ENCODE measurements around the gene HSPB2.

The HSPB2 gene

DNA sequence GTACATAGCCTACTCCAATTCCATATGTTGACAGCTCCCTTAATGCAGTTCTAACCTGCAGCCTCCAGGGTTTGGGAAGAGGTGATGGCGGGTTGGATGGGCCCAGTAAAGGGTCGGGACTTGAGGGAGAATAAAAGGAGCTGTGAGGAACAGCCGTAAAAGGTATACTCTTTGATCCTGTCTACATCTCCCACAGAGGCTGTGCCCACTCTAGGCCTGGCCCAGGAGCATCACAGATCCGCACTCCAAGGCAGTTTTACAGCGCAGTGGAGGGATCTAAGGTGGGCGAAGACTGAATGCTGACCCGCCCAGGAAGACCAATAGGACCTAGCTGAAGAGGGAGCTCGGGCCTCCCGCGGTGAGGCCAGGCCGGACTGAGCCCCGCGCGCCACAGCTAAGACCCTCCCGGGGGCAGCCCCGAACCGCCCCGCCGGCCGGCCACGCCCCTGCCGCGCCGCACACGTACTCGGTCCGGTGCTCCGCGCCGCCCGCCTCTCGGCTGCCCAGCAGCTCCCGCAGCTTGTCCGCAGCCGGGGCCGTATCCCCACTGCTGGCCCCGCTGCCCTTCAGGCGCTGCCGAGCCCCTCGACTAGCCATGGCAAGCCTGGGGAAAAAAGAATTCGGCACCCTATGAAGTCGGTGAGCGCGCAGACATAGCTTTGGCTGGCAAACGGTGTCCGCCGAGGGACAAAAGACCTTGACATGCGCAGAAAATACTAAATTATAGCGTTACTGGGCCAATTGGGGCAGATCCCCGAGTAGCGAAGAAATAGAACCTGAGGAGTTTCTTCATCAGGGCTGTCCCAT is 41.4 kb upstream of the HSPB2 start, which contains the start of gene ALG9:
Gene ALG9, minus strand, starts transcription at position 696 of the 807 bp plus-strand sequence. Its CDS starts 99 bp downstream, at position 597.
- no peak for TF ChIP-seq EZH2 (IDR thresholded peaks at IDR 0.05; ENCODE audit: borderline replicate concordance, low read depth, low read length, severe bottlenecking)
- TF ChIP-seq, protein P1, sequence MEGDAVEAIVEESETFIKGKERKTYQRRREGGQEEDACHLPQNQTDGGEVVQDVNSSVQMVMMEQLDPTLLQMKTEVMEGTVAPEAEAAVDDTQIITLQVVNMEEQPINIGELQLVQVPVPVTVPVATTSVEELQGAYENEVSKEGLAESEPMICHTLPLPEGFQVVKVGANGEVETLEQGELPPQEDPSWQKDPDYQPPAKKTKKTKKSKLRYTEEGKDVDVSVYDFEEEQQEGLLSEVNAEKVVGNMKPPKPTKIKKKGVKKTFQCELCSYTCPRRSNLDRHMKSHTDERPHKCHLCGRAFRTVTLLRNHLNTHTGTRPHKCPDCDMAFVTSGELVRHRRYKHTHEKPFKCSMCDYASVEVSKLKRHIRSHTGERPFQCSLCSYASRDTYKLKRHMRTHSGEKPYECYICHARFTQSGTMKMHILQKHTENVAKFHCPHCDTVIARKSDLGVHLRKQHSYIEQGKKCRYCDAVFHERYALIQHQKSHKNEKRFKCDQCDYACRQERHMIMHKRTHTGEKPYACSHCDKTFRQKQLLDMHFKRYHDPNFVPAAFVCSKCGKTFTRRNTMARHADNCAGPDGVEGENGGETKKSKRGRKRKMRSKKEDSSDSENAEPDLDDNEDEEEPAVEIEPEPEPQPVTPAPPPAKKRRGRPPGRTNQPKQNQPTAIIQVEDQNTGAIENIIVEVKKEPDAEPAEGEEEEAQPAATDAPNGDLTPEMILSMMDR (IDR thresholded peaks at IDR 0.05; ENCODE audit: borderline replicate concordance, extremely low read depth, low read length, poor library complexity, severe bottlenecking): peak; percentile 48
- H3K9ac ChIP-seq (ENCODE audit: low read depth, low read length): peak within 1 kb of the TSS; percentile 68
- H3K36me3 ChIP-seq (ENCODE audit: insufficient read depth, low read length): peaks cover 39% of the 10 kb centered on the region
- H3K4me2 ChIP-seq (ENCODE audit: insufficient read depth, low read length): peak within 1 kb of the TSS; percentile 93
- ATAC-seq (ENCODE audit: insufficient read depth, low read depth): peak; percentile 89
- H2AFZ ChIP-seq (ENCODE audit: low read depth, low read length): peak within 1 kb of the TSS; percentile 98
- H3K27me3 ChIP-seq (ENCODE audit: insufficient read depth, low read length, poor library complexity): no peaks in the 10 kb centered on the region
- no peaks in the 10 kb centered on the region for H3K9me3 ChIP-seq (ENCODE audit: insufficient read depth, low read length, severe bottlenecking)
- peaks cover 33% of the 10 kb centered on the region for H3K4me1 ChIP-seq (ENCODE audit: insufficient read depth, low read length)
- H3K27ac ChIP-seq (ENCODE audit: low read length): peak within 1 kb of the TSS; percentile 73
- DNase-seq: peak; percentile 89
- H4K20me1 ChIP-seq (ENCODE audit: insufficient read depth, low read length): no peaks in the 10 kb centered on the region
- peaks cover 12% of the 10 kb centered on the region for H3K79me2 ChIP-seq (ENCODE audit: insufficient read depth, low read length)
- H3K4me3 ChIP-seq (ENCODE audit: low read depth in 1 of 2, low read length in 2 of 2): peak within 1 kb of the TSS; percentile 75 to 92

DNA sequence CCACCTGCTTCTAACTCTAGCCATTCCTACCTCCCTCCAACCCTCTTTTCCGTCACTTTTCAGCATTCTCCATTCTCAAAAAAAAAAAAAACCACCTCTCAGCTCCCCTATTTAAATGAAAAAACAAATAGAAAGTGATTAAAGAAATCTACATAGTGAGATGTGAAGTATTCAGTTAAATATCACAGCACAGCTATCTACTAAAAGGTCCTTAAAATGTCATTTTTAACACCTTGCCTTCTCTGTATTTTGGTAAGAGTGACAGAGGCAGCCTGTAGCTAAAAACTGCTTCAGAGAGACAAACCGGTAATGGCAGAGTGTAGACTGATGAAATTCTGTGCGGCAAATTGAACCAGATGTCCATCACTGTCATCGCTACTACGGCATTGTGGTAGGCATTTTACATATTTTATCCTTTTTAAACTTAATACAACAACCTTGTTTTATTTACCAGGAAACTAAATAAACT is 40.8 kb upstream of the HSPB2 start:
- H3K9me3 ChIP-seq (ENCODE audit: insufficient read depth, low read length, severe bottlenecking): no peaks in the 10 kb centered on the region
- ATAC-seq (ENCODE audit: insufficient read depth, low read depth): no peak
- peak overlapping the region; percentile 75 to 92 for H3K4me3 ChIP-seq (ENCODE audit: low read depth in 1 of 2, low read length in 2 of 2)
- peaks cover 33% of the 10 kb centered on the region for H3K4me1 ChIP-seq (ENCODE audit: insufficient read depth, low read length)
- H3K36me3 ChIP-seq (ENCODE audit: insufficient read depth, low read length): peaks cover 39% of the 10 kb centered on the region
- H4K20me1 ChIP-seq (ENCODE audit: insufficient read depth, low read length): no peaks in the 10 kb centered on the region
- peak overlapping the region; percentile 98 for H2AFZ ChIP-seq (ENCODE audit: low read depth, low read length)
- H3K4me2 ChIP-seq (ENCODE audit: insufficient read depth, low read length): peak overlapping the region; percentile 93
- H3K27ac ChIP-seq (ENCODE audit: low read length): peak overlapping the region; percentile 73
- no peak for TF ChIP-seq EZH2 (IDR thresholded peaks at IDR 0.05; ENCODE audit: borderline replicate concordance, low read depth, low read length, severe bottlenecking)
- TF ChIP-seq, protein P1 (IDR thresholded peaks at IDR 0.05; ENCODE audit: borderline replicate concordance, extremely low read depth, low read length, poor library complexity, severe bottlenecking): no peak
- DNase-seq: no peak
- H3K9ac ChIP-seq (ENCODE audit: low read depth, low read length): peak overlapping the region; percentile 68
- H3K27me3 ChIP-seq (ENCODE audit: insufficient read depth, low read length, poor library complexity): no peaks in the 10 kb centered on the region
- H3K79me2 ChIP-seq (ENCODE audit: insufficient read depth, low read length): peaks cover 12% of the 10 kb centered on the region

GRCh38 chr11:111878385-111878848 is 34.1 kb upstream of the HSPB2 start:
- TF ChIP-seq EZH2 (IDR thresholded peaks at IDR 0.05; ENCODE audit: borderline replicate concordance, low read depth, low read length, severe bottlenecking): no peak
- TF ChIP-seq, protein P1 (IDR thresholded peaks at IDR 0.05; ENCODE audit: borderline replicate concordance, extremely low read depth, low read length, poor library complexity, severe bottlenecking): no peak
- peak; percentile 14; the same call in 2 of the 3 replicates for ATAC-seq (ENCODE audit: insufficient read depth, low read depth)
- H3K9ac ChIP-seq (ENCODE audit: low read depth, low read length): peak overlapping the region; percentile 81

More at GRCh38 chr11:111878385-111878848, 34.1 kb upstream of the HSPB2 start:
- Histone ChIP-seq H3K4me2 (ENCODE audit: insufficient read depth, low read length) (peak overlapping the region; percentile 95), H3K36me3 (ENCODE audit: insufficient read depth, low read length) (peaks cover 24% of the 10 kb centered on the region), H3K27me3 (ENCODE audit: insufficient read depth, low read length, poor library complexity) (no peaks in the 10 kb centered on the region), H2AFZ (ENCODE audit: low read depth, low read length) (peak overlapping the region; percentile 97), H3K4me3 (ENCODE audit: low read depth in 1 of 2, low read length in 2 of 2) (peak overlapping the region; percentile 74 to 81), H3K4me1 (ENCODE audit: insufficient read depth, low read length) (peaks cover 21% of the 10 kb centered on the region), H3K27ac (ENCODE audit: low read length) (peak overlapping the region; percentile 93), H4K20me1 (ENCODE audit: insufficient read depth, low read length) (no peaks in the 10 kb centered on the region), H3K79me2 (ENCODE audit: insufficient read depth, low read length) (peaks cover 15% of the 10 kb centered on the region), H3K9me3 (ENCODE audit: insufficient read depth, low read length, severe bottlenecking) (no peaks in the 10 kb centered on the region)
- DNase-seq: no peak

Measured in DND-41 (cell line).